SU-DHL-6 (cell line): Measurements from ENCODE around the gene FXYD3.

Experiments used
- EZH2phosphoT487 ChIP-seq: fragments of 200-600 bp; sonication (generic), shearing (Covaris generic); conservative IDR thresholded peaks from 2 replicates; pipeline ENCODE4 v1.6.1; 2018; ENCODE audit warnings: mild to moderate bottlenecking, antibody characterized with exemption, low read length, moderate library complexity, mixed read lengths
- TF ChIP-seq, protein P1 (sequence below): fragments of 200-600 bp; sonication (generic); IDR thresholded peaks from one replicate; pipeline ENCODE4 v1.5.1; 2017; ENCODE audit warnings: antibody characterized with exemption, mild to moderate bottlenecking, low read length, moderate library complexity; ENCODE audit not compliant: insufficient read depth, poor library complexity, severe bottlenecking

DNA sequence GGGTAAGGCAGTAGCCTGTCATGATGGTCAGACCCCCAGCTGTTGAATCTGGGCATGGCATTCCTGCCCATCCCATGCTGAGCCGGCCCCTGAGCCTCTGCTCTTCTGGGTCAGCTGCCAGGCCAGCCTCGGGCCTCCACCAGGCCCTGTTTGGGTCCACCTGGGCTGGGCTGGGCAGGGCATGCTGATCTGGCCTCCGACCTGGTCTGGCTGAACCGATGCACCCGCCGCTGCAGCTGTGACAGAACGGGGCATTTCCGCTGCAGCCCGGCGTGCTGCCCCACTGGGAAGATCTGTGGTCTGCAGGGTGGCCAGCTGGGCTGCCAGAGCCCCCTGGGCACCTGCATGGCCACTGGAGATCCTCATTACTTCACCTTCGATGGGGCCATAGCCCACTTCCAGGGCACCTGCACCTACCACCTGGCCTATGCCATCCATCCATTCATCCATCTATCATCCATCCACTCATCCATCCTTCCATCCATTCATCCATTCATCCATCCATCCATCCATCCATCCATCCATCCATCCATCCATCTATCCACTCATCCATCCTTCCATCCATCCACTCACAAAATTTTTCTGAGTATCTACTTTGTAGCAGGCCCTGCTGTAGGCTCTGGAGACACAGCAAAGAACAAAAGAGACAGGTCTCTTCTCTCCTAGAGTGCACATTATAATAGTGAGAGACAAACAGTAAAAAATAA is 21.5 kb upstream of the FXYD3 start:
- TF ChIP-seq, protein P1, sequence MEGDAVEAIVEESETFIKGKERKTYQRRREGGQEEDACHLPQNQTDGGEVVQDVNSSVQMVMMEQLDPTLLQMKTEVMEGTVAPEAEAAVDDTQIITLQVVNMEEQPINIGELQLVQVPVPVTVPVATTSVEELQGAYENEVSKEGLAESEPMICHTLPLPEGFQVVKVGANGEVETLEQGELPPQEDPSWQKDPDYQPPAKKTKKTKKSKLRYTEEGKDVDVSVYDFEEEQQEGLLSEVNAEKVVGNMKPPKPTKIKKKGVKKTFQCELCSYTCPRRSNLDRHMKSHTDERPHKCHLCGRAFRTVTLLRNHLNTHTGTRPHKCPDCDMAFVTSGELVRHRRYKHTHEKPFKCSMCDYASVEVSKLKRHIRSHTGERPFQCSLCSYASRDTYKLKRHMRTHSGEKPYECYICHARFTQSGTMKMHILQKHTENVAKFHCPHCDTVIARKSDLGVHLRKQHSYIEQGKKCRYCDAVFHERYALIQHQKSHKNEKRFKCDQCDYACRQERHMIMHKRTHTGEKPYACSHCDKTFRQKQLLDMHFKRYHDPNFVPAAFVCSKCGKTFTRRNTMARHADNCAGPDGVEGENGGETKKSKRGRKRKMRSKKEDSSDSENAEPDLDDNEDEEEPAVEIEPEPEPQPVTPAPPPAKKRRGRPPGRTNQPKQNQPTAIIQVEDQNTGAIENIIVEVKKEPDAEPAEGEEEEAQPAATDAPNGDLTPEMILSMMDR: no peak
- TF ChIP-seq EZH2phosphoT487: no peak
